A549 (cell line): ENCODE data around the gene SCAMP2. TPM values are rescaled to one million over a fixed set of nuclear protein-coding genes. Genes with fewer than 3 reads are reported as not detected.
A peak's percentile ranks its signal among the peaks of the same experiment; 100 is the strongest.

Source experiments
- ATAC-seq, 2 experiments: fragments of 200-7000 bp in 1 of 2; fragments of >200 bp in 1 of 2; cut with Nextera tagmentation in 1 of 2; cut with Tn5 transposase in 1 of 2; 3 replicates each; pipeline versions ENCODE4 v1.8.0 to v1.9.1; 2018 to 2020; ENCODE audit warnings: mild to moderate bottlenecking in 1 of 2, moderate library complexity in 1 of 2
- CTCF ChIA-PET: fragments of 300-600 bp; sonication (Branson Sonifier 250); formaldehyde crosslinking; extraction: SDS; loops from one replicate; lab custom pipeline; 2021; ENCODE audit warnings: antibody characterized with exemption, inconsistent platforms; lab: Yijun Ruan, JAX
- POLR2A ChIA-PET: fragments of 350-600 bp; formaldehyde crosslinking; extraction: SDS; loops from one replicate; lab custom pipeline; 2021; ENCODE audit warnings: antibody characterized with exemption, inconsistent platforms; lab: Yijun Ruan, JAX
- DNase-seq, 2 experiments: peaks; one replicate each; pipeline versions ENCODE4 v3.0.0 to v3.0.0-alpha.2; 2011 to 2016; ENCODE audit warnings: low read depth in 1 of 2, low spot score in 1 of 2
- FAIRE-seq: peaks from 2 replicates; lab custom pipeline; 2011; peaks lifted over from hg19 to GRCh38; lab: Jason Lieb, UNC
- H3K27ac ChIP-seq, 2 experiments: fragments of >200 bp; sonication (Bioruptor Twin); formaldehyde crosslinking; 3 replicates each; pipeline ENCODE4 v1.5.1; 2016 to 2017
- H3K4me1 ChIP-seq: fragments of >200 bp; sonication (Bioruptor Twin); formaldehyde crosslinking; 3 replicates; pipeline ENCODE4 v1.6.1; 2016
- H3K4me2 ChIP-seq: fragments of >200 bp; sonication (Bioruptor Twin); formaldehyde crosslinking; 3 replicates; pipeline ENCODE4 v1.6.1; 2016
- H3K4me3 ChIP-seq: fragments of >200 bp; sonication (Bioruptor Twin); formaldehyde crosslinking; 3 replicates; pipeline ENCODE4 v1.5.1; 2016
- H3K9me3 ChIP-seq: fragments of >200 bp; sonication (Bioruptor Twin); formaldehyde crosslinking; 3 replicates; pipeline ENCODE4 v1.6.1; 2016
- CEBPB ChIP-seq, 2 experiments: fragments of >200 bp in 1 of 2; sonication (Bioruptor Twin) in 1 of 2; formaldehyde crosslinking in 1 of 2; IDR thresholded peaks; 2 replicates each; pipeline ENCODE4 v1.6.1; 2012 to 2016
- CHD2 ChIP-seq: fragments of 150-350 bp; IDR thresholded peaks from 2 replicates; pipeline ENCODE4 v1.6.1; 2014; ENCODE audit warnings: low read length; ENCODE audit not compliant: partially characterized antibody
- CHD4 ChIP-seq: fragments of 200-600 bp; sonication (generic); IDR thresholded peaks from 2 replicates; pipeline ENCODE4 v1.6.1; 2016; ENCODE audit warnings: antibody characterized with exemption, mild to moderate bottlenecking, borderline replicate concordance
- EHMT2 ChIP-seq: fragments of 200-600 bp; sonication (generic); IDR thresholded peaks from 2 replicates; pipeline ENCODE4 v1.6.1; 2016; ENCODE audit warnings: antibody characterized with exemption, low read depth, mild to moderate bottlenecking, moderate library complexity
- FOSL2 ChIP-seq, 2 experiments: fragments of 450-650 bp in 1 of 2; fragments of >200 bp in 1 of 2; sonication (Bioruptor Twin) in 1 of 2; formaldehyde crosslinking; IDR thresholded peaks; 2 replicates each; pipeline versions ENCODE4 v1.5.0 to v1.6.1; 2016 to 2020; ENCODE audit warnings: mild to moderate bottlenecking in 1 of 2, moderate library complexity in 1 of 2
- HDAC2 ChIP-seq: fragments of 200-600 bp; sonication (generic); IDR thresholded peaks from 2 replicates; pipeline ENCODE4 v1.6.1; 2016
- HOXA7 ChIP-seq: fragments of 250-450 bp; sonication (Bioruptor Pico); IDR thresholded peaks from 2 replicates; pipeline ENCODE4 v1.5.0; 2020; ENCODE audit warnings: mild to moderate bottlenecking, moderate library complexity
- JUN ChIP-seq, 2 experiments: fragments of >200 bp; sonication (Bioruptor Twin); formaldehyde crosslinking; IDR thresholded peaks; 2 replicates in 1 of 2; 3 replicates in 1 of 2; pipeline ENCODE4 v1.6.1; 2016 to 2017
- JUNB ChIP-seq: fragments of >200 bp; sonication (Bioruptor Twin); formaldehyde crosslinking; IDR thresholded peaks from 2 replicates; pipeline ENCODE4 v1.6.1; 2016
- KDM5A ChIP-seq: fragments of 200-600 bp; sonication (generic); IDR thresholded peaks from 2 replicates; pipeline ENCODE4 v1.6.1; 2016; ENCODE audit warnings: antibody characterized with exemption, mild to moderate bottlenecking
- MAFK ChIP-seq: fragments of 450-650 bp; IDR thresholded peaks from 2 replicates; pipeline ENCODE4 v1.6.1; 2014; ENCODE audit not compliant: partially characterized antibody
- MAZ ChIP-seq: fragments of 150-350 bp; IDR thresholded peaks from 2 replicates; pipeline ENCODE4 v1.6.1; 2014; ENCODE audit warnings: antibody characterized with exemption, low read depth, low read length, borderline replicate concordance
- NR3C1 ChIP-seq: fragments of >200 bp; sonication (Bioruptor Twin); formaldehyde crosslinking; IDR thresholded peaks from 3 replicates; pipeline ENCODE4 v1.6.1; 2017
- PHF8 ChIP-seq: fragments of 200-600 bp; sonication (generic); IDR thresholded peaks from 2 replicates; pipeline ENCODE4 v1.6.1; 2016; ENCODE audit warnings: low read depth, mild to moderate bottlenecking, antibody characterized with exemption, moderate library complexity, borderline replicate concordance
- POLR2A ChIP-seq: IDR thresholded peaks from 2 replicates; pipeline ENCODE4 v1.6.1; 2012; ENCODE audit warnings: mild to moderate bottlenecking, low read length
- RCOR1 ChIP-seq: fragments of 150-350 bp; IDR thresholded peaks from 2 replicates; pipeline ENCODE4 v1.6.1; 2014; ENCODE audit warnings: antibody characterized with exemption, low read length, low read depth
- RNF2 ChIP-seq: fragments of 200-600 bp; sonication (generic); IDR thresholded peaks from 2 replicates; pipeline ENCODE4 v1.6.1; 2016; ENCODE audit warnings: low read depth, mild to moderate bottlenecking, antibody characterized with exemption, moderate library complexity, borderline replicate concordance
- SMC3 ChIP-seq: fragments of >200 bp; sonication (Bioruptor Twin); formaldehyde crosslinking; IDR thresholded peaks from 3 replicates; pipeline ENCODE4 v1.6.1; 2018; ENCODE audit warnings: inconsistent platforms
- TFCP2L1 ChIP-seq: fragments of 250-450 bp; sonication (Bioruptor Pico); IDR thresholded peaks from 2 replicates; pipeline ENCODE4 v1.5.0; 2021; ENCODE audit warnings: mild to moderate bottlenecking
- TP53 ChIP-seq: fragments of 250-450 bp; sonication (Bioruptor Pico); IDR thresholded peaks from 2 replicates; pipeline ENCODE4 v1.5.0; 2021; ENCODE audit warnings: mild to moderate bottlenecking, moderate library complexity
- WGBS: methylation state at CpG from one replicate; pipeline ENCODE4 v1.1.6; 2017; ENCODE audit errors: missing lambda C conversion rate; 5-methylcytosine and 5-hydroxymethylcytosine counted together
- polyA minus RNA-seq: library from RNA; depleted of rRNA, polyadenylated mRNA; stranded (reverse); fragments of >200 nt; gene quantifications from 2 replicates; pipeline ENCODE4 v1.2.3, GENCODE V29; 2011; rRNA and poly(A)+ RNA removed
- polyA plus RNA-seq, 4 experiments: library from polyadenylated mRNA; depleted of rRNA in 3 of 4; stranded (reverse); fragments of >200 nt; fragmentation: RNase III in 1 of 4; extraction: RNeasy Plus Mini Kit Qiagen cat#74134 plus additional on column Dnase treatment in 1 of 4; gene quantifications; 2 replicates in 3 of 4; 3 replicates in 1 of 4; pipeline ENCODE4 v1.2.3, GENCODE V29; 2011 to 2017
- TF ChIP-seq, protein P1 (sequence below): fragments of 200-600 bp; sonication (generic); IDR thresholded peaks from 2 replicates; pipeline ENCODE4 v1.6.1; 2016; ENCODE audit warnings: antibody characterized with exemption, mild to moderate bottlenecking, moderate library complexity
- TF ChIP-seq, protein P2 (sequence below): fragments of 250-450 bp; sonication (Bioruptor Pico); IDR thresholded peaks from 2 replicates; pipeline ENCODE4 v1.5.0; 2020; ENCODE audit warnings: low read depth, mild to moderate bottlenecking, moderate library complexity
- TF ChIP-seq, protein P3 (sequence below): IDR thresholded peaks from 2 replicates; pipeline ENCODE4 v1.6.1; 2012
- TF ChIP-seq, protein P4 (sequence below): IDR thresholded peaks from 2 replicates; pipeline ENCODE4 v1.6.1; 2012
- TF ChIP-seq, protein P5 (sequence below): fragments of 250-450 bp; sonication (Bioruptor Pico); IDR thresholded peaks from 2 replicates; pipeline ENCODE4 v1.5.0; 2021; ENCODE audit warnings: mild to moderate bottlenecking, moderate library complexity, borderline replicate concordance
- TF ChIP-seq, protein P6 (sequence below): fragments of >200 bp; sonication (Bioruptor Twin); formaldehyde crosslinking; IDR thresholded peaks from 3 replicates; pipeline ENCODE4 v1.6.1; 2016
- TF ChIP-seq, protein P7 (sequence below): IDR thresholded peaks from 2 replicates; pipeline ENCODE4 v1.6.1; 2012; ENCODE audit warnings: low read depth, borderline replicate concordance

The SCAMP2 gene, protein sequence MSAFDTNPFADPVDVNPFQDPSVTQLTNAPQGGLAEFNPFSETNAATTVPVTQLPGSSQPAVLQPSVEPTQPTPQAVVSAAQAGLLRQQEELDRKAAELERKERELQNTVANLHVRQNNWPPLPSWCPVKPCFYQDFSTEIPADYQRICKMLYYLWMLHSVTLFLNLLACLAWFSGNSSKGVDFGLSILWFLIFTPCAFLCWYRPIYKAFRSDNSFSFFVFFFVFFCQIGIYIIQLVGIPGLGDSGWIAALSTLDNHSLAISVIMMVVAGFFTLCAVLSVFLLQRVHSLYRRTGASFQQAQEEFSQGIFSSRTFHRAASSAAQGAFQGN
- 128 TPM in 2 replicates for polyA plus RNA-seq (2011; rRNA removed)
- polyA plus RNA-seq (2012; cell fraction: cytosol; rRNA removed) = 66.6 and 93.6 TPM in 2 replicates
- polyA plus RNA-seq (2012; cell fraction: nucleus; rRNA removed) = 96.7 and 99.0 TPM in 2 replicates
- 40.4 to 43.3 TPM (median 41.5 TPM) in 3 replicates for polyA plus RNA-seq (2017; fragmentation: RNase III; extraction: RNeasy Plus Mini Kit Qiagen cat#74134 plus additional on column Dnase treatment)
- 199 and 259 TPM in 2 replicates for polyA minus RNA-seq

DNA sequence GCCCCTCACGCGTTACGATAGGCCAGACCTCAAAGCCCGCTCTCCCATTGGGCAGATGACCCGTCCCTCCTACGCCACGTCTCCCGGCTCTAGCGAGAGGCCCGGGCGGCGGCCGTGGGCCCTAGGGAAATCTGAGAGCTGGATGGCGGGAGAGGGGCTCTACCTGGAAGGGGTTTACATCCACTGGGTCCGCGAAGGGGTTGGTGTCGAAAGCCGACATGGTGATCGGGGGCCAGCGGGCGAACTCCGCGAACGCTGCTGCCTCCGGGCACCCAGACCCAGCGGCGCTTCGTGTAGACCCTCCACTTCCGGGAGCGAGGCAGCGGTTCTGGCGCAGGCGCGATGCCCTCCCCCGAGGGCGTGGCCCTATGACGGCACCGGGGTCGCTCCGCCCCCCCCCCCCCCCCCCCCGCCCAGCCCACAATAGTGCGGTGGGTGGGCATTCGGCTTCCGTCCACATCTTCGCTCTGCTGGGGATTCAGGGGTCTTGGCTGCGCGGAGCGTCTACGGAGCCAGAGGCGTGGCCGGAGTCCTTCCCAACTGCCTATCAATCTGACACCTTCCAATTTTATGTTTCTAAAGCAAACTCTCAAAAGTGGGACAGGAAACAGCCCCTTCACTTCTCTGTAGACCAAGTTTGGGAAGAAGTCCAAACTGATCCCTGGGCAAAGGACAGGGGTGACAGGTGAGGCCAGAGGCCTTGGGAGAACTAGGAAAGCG lies at the start of gene SCAMP2:
TSS of gene SCAMP2 (minus strand) at position 330 of the 720 bp plus-strand sequence. CDS start at position 220, 110 bp downstream.
- FAIRE-seq (no peak), ATAC-seq (peak; percentile 99), DNase-seq (peak; percentile 97 to 99)
- CTCF ChIA-PET = interaction anchor here (0.8 to 1.3 kb wide), 6 partner anchors 10 to 102 kb away, joined by 3 to 6 read pairs (median 3); no protein-coding TSS in a partner anchor
- no peaks in the 10 kb centered on the region for H3K9me3 ChIP-seq
- 2% methylated on average over 44 of the region's 52 CpGs for WGBS
- H3K4me3 ChIP-seq = peak within 1 kb of the TSS; percentile 88
- peak within 1 kb of the TSS; percentile 99 for H3K4me2 ChIP-seq
- peaks cover 20% of the 10 kb centered on the region; the same call in 2 of the 3 replicates for H3K4me1 ChIP-seq
- POLR2A ChIA-PET = interaction anchor here (0.7 to 2.0 kb wide), 7 partner anchors 7 to 150 kb away, joined by 3 to 7 read pairs (median 4); partner anchors contain the start of genes FAM219B, MPI and PPCDC
- H3K27ac ChIP-seq = peak within 1 kb of the TSS; percentile 87 to 91
- TF ChIP-seq, protein P1, sequence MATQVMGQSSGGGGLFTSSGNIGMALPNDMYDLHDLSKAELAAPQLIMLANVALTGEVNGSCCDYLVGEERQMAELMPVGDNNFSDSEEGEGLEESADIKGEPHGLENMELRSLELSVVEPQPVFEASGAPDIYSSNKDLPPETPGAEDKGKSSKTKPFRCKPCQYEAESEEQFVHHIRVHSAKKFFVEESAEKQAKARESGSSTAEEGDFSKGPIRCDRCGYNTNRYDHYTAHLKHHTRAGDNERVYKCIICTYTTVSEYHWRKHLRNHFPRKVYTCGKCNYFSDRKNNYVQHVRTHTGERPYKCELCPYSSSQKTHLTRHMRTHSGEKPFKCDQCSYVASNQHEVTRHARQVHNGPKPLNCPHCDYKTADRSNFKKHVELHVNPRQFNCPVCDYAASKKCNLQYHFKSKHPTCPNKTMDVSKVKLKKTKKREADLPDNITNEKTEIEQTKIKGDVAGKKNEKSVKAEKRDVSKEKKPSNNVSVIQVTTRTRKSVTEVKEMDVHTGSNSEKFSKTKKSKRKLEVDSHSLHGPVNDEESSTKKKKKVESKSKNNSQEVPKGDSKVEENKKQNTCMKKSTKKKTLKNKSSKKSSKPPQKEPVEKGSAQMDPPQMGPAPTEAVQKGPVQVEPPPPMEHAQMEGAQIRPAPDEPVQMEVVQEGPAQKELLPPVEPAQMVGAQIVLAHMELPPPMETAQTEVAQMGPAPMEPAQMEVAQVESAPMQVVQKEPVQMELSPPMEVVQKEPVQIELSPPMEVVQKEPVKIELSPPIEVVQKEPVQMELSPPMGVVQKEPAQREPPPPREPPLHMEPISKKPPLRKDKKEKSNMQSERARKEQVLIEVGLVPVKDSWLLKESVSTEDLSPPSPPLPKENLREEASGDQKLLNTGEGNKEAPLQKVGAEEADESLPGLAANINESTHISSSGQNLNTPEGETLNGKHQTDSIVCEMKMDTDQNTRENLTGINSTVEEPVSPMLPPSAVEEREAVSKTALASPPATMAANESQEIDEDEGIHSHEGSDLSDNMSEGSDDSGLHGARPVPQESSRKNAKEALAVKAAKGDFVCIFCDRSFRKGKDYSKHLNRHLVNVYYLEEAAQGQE = no peak
- TF ChIP-seq, protein P2, sequence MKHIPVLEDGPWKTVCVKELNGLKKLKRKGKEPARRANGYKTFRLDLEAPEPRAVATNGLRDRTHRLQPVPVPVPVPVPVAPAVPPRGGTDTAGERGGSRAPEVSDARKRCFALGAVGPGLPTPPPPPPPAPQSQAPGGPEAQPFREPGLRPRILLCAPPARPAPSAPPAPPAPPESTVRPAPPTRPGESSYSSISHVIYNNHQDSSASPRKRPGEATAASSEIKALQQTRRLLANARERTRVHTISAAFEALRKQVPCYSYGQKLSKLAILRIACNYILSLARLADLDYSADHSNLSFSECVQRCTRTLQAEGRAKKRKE = no peak
- TF ChIP-seq PHF8 = peak; percentile 98
- TF ChIP-seq, protein P3, sequence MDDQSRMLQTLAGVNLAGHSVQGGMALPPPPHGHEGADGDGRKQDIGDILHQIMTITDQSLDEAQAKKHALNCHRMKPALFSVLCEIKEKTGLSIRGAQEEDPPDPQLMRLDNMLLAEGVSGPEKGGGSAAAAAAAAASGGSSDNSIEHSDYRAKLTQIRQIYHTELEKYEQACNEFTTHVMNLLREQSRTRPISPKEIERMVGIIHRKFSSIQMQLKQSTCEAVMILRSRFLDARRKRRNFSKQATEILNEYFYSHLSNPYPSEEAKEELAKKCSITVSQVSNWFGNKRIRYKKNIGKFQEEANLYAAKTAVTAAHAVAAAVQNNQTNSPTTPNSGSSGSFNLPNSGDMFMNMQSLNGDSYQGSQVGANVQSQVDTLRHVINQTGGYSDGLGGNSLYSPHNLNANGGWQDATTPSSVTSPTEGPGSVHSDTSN = peak; percentile 96
- no peak for TF ChIP-seq RCOR1
- TF ChIP-seq NR3C1 = no peak
- 0 out of 2 replicates have a peak, but pooled peaks have one; percentile 16 for TF ChIP-seq CHD4
- TF ChIP-seq FOSL2 (IDR thresholded peaks at IDR 0.05) = no peak
- peak; percentile 34; the same call in 1 of the 2 replicates for TF ChIP-seq FOSL2 (CRISPR knock-in tag; IDR thresholded peaks at IDR 0.05)
- no peak for TF ChIP-seq JUNB
- no peak for TF ChIP-seq HDAC2
- no peak for TF ChIP-seq MAFK
- 0 out of 2 replicates have a peak, but pooled peaks have one; percentile 67 for TF ChIP-seq TP53 (CRISPR knock-in tag)
- TF ChIP-seq HOXA7 (CRISPR knock-in tag) = no peak
- no peak for TF ChIP-seq MAZ
- peak; percentile 91 for TF ChIP-seq POLR2A
- TF ChIP-seq JUN (IDR thresholded peaks at IDR 0.05) = peak; percentile 90 to 92
- TF ChIP-seq, protein P4, sequence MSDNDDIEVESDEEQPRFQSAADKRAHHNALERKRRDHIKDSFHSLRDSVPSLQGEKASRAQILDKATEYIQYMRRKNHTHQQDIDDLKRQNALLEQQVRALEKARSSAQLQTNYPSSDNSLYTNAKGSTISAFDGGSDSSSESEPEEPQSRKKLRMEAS = peak; percentile 76
- 0 out of 2 replicates have a peak, but pooled peaks have one; percentile 16 for TF ChIP-seq KDM5A
- TF ChIP-seq, protein P5, sequence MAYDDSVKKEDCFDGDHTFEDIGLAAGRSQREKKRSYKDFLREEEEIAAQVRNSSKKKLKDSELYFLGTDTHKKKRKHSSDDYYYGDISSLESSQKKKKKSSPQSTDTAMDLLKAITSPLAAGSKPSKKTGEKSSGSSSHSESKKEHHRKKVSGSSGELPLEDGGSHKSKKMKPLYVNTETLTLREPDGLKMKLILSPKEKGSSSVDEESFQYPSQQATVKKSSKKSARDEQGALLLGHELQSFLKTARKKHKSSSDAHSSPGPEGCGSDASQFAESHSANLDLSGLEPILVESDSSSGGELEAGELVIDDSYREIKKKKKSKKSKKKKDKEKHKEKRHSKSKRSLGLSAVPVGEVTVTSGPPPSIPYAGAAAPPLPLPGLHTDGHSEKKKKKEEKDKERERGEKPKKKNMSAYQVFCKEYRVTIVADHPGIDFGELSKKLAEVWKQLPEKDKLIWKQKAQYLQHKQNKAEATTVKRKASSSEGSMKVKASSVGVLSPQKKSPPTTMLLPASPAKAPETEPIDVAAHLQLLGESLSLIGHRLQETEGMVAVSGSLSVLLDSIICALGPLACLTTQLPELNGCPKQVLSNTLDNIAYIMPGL (CRISPR knock-in tag) = peak; percentile 37; the same call in 1 of the 2 replicates
- TF ChIP-seq TFCP2L1 (CRISPR knock-in tag) = no peak; the same call in 1 of the 2 replicates
- no peak for TF ChIP-seq EHMT2
- no peak for TF ChIP-seq CHD2
- TF ChIP-seq, protein P6, sequence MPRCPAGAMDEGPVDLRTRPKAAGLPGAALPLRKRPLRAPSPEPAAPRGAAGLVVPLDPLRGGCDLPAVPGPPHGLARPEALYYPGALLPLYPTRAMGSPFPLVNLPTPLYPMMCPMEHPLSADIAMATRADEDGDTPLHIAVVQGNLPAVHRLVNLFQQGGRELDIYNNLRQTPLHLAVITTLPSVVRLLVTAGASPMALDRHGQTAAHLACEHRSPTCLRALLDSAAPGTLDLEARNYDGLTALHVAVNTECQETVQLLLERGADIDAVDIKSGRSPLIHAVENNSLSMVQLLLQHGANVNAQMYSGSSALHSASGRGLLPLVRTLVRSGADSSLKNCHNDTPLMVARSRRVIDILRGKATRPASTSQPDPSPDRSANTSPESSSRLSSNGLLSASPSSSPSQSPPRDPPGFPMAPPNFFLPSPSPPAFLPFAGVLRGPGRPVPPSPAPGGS = peak; percentile 96
- peak; percentile 9; the same call in 1 of the 3 replicates for TF ChIP-seq SMC3
- no peak for TF ChIP-seq RNF2
- TF ChIP-seq, protein P7, sequence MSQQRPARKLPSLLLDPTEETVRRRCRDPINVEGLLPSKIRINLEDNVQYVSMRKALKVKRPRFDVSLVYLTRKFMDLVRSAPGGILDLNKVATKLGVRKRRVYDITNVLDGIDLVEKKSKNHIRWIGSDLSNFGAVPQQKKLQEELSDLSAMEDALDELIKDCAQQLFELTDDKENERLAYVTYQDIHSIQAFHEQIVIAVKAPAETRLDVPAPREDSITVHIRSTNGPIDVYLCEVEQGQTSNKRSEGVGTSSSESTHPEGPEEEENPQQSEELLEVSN = peak; percentile 25; the same call in 1 of the 2 replicates
- TF ChIP-seq CEBPB (IDR thresholded peaks at IDR 0.05) = no peak
